Skeletal muscle cell (primary cell): ENCODE data around the gene EFNA2.
A peak's percentile ranks its signal among the peaks of the same experiment; 100 is the strongest.

Experiments
- DNase-seq: peaks from one replicate; pipeline ENCODE4 v3.0.0-alpha.2; 2010; ENCODE audit warnings: low read depth
- H3K4me3 ChIP-seq: 2 replicates; pipeline ENCODE4 v1.5.1; 2011; ENCODE audit warnings: low read depth, mild to moderate bottlenecking, control low read depth, low read length, moderate library complexity

Gene EFNA2

GRCh38 chr19:1269478-1270212 lies 16.0 kb upstream of the EFNA2 start:
- peak; percentile 67 for DNase-seq
- peak overlapping the region; percentile 69 for H3K4me3 ChIP-seq

DNA sequence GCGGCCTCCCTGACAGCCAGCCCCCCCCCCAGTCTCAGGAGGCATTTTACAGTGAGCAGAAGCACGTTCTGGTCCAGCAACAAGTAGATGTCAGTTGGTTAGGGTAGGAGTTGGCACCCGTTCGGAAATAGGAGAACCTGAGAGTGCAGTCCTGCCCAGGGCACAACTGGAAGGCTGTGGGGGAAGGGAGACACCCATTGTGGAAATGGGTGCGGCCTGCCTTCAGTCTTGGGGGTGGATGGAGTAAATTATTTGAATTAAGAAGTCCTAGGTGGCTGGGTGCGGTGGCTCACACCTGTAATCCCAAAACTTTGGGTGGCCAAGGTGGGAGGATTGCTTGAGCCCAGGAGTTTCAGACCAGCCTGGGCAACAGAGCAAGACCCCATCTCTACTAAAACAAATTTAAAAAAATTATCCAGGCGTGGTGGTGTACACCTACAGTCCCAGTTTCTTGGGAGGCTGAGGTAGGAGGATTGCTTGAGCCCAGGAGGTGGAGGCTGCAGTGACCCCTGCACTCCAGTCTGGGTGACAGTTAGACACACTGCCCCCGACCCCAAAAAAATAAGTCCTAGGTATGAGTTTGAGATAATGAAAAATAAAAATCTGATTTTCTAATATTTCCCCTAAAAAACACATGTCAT lies 15.3 kb upstream of the EFNA2 start:
- H3K4me3 ChIP-seq: peak overlapping the region; percentile 69
- DNase-seq: no peak

DNA sequence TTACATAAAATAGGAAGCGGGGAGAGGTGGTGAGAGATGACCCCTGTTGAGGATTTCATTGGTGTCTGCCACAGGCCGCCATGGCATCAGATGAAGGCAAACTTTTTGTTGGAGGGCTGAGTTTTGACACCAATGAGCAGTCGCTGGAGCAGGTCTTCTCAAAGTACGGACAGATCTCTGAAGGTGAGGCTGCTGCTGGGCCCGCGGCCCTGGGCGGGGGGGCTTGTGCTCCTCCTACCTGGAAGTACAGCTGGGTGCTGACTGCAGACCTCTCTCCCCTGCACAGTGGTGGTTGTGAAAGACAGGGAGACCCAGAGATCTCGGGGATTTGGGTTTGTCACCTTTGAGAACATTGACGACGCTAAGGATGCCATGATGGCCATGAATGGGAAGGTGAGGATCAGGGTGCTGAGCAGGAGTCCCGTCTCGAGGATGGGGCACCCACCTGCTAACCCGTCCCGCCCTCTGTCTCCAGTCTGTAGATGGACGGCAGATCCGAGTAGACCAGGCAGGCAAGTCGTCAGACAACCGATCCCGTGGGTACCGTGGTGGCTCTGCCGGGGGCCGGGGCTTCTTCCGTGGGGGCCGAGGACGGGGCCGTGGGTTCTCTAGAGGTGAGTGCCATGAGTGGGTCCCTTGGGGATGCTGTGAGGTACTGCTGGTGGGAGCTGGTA lies 14.7 kb upstream of the EFNA2 start:
- H3K4me3 ChIP-seq: peak overlapping the region; percentile 69
- DNase-seq: no peak

DNA sequence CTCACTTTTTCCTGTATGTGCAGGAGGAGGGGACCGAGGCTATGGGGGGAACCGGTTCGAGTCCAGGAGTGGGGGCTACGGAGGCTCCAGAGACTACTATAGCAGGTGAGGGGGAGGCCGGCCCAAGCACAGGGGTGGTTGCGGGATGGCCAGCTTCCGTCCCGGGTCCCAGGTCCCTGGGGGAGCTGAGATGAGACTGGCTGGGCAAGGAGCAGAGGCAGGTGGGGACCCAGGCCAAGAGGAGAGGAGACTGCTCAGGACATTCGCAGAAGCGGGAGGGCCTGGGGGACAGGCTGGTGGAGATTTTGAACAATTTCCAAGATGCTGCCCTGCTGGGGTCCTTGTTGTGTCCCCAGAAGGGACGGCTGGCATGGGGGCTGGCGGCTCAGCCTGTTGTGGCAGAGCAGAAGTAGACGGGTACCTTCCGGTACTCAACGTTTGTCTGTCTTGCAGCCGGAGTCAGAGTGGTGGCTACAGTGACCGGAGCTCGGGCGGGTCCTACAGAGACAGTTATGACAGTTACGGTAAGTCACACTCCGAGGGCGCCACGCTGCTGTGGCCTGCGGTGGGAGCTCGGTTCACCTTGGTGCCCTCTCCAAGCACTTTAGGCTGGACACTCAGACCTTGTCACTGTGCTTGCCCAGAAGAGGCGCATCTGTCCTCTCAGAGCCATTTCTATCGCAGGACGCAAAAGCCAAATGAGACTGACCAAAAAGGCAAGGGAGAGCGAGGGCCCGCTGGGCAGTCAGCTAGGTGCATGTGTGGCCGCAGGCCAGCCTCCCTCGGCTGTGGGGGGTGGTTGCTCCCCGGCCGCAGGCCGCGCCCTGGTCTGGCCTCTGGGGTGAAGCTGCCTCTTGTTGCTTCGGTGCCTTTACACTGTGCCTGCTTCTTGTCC lies 13.9 kb upstream of the EFNA2 start:
- DNase-seq: no peak
- H3K4me3 ChIP-seq: no peak overlapping the region

DNA sequence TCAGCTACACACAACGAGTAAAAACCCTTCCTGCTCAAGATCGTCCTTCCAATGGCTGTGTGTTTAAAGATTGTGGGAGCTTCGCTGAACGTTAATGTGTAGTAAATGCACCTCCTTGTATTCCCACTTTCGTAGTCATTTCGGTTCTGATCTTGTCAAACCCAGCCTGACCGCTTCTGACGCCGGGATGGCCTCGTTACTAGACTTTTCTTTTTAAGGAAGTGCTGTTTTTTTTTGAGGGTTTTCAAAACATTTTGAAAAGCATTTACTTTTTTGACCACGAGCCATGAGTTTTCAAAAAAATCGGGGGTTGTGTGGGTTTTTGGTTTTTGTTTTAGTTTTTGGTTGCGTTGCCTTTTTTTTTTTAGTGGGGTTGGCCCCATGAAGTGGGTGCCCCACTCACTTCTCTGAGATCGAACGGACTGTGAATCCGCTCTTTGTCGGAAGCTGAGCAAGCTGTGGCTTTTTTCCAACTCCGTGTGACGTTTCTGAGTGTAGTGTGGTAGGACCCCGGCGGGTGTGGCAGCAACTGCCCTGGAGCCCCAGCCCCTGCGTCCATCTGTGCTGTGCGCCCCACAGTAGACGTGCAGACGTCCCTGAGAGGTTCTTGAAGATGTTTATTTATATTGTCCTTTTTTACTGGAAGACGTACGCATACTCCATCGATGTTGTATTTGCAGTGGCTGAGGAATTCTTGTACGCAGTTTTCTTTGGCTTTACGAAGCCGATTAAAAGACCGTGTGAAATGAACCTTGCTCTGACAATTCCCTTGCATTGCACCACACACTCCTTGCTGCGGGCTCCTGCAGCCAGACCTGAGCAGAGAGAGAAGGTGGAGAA lies 13.0 kb upstream of the EFNA2 start:
- H3K4me3 ChIP-seq: no peak overlapping the region
- DNase-seq: no peak

DNA sequence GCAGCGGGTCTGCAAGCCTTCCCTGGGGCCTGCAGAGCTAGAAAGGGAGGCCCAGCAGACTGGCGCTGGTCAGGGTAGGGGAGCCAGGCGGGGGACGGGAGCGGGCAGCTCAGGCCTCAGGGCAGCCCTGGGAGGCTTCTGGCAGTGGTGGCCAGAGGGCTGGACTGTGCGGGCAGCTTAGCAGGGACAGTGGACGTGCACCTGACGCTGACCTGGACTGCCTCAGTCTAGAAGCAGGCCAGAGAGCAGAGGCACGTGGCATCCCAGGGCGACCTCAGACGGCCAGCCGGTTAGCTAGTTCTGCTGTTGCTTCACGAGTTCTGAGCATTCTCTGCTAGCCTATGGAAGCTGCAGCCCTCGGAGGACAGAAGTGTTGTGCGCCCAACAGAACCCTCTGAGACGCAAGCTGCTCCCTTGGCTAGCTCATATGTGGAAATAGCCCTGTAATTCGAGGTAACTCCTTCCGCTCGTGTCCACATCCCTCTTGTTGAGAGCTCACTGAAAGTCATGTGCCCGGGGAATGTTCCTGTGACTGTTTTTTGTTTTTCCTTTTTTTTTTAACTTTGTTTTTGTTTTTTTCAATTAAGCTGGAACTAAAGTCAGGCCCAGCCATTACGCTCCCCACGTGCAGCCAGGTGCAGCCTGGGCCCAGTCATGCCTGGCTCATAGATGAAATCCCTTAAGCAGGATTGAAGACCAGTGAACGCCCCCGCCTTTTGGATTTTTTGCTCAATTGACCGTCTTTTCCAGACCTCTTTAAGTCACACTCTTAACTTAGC lies 12.2 kb upstream of the EFNA2 start:
- no peak overlapping the region for H3K4me3 ChIP-seq
- DNase-seq: no peak

DNA sequence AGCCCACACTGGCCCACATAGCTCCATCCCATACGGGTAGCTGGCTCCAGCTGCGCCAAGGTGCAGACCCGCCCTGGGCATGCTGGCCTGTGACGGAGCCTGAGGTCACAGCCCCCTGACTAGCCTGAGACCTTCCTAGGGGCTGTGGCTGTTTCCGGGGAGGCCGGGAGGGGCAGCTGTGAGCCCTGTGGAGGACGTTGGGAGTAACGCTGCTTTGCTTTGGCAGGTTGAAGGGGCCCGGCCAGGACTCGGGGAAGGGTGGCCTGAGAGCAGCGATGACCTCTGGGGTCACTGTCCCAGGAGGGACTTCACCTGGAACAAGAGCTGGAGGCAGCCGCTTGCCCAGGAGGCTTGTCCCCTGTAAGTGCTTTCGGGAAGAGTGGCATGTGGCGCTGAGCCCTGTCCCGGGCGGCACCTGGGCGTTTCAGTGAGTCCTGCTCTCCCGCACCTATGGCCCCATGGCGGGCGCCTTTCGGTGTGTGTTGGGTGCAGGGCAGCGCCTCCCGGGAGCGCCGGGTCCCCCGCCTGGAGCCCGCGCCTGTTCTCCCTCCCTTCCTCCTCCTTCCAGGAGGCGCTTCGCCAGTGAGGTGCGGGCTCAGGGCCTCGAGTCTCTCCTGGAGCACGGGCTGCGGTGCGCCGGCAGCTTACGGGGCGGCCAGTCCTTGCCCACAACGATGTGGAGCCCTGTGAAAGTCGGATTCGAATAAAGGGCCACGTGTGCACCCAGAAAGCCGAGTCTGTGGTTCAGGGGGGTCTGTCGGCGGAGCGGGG lies 11.4 kb upstream of the EFNA2 start:
- peak overlapping the region; percentile 75 for H3K4me3 ChIP-seq
- no peak for DNase-seq

DNA sequence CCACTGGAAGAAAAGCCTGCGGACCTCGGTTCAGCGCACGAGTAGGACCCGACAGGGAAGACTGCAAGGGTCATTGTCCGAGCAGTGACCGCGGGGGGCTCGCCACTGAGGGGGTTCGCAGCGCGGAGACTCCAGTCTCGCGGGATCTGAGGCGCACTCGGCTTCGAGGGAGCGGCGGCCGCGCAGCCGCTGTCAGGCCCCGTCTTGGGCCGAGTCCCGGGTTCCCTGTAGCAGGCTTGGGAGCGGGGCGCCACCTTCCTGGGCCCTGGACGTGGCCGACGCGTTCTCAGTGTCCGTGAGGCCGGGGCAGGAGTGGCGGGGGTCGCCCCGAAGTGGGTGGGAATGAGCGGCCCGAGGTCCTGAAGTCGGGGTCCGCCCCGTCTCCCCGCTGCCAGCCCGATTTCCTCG lies 10.8 kb upstream of the EFNA2 start:
- H3K4me3 ChIP-seq: peak overlapping the region; percentile 75
- no peak for DNase-seq

- peak; percentile 92 for DNase-seq
- peak within 1 kb of the TSS; percentile 75 for H3K4me3 ChIP-seq
These were observed 10.3 kb upstream of the EFNA2 start, which contains the start of gene FAM174C for GRCh38 chr19:1275260-1275975. Gene FAM174C, plus strand, starts transcription at chr19:1275530. Its CDS starts 20 bp downstream, at chr19:1275550.

DNA sequence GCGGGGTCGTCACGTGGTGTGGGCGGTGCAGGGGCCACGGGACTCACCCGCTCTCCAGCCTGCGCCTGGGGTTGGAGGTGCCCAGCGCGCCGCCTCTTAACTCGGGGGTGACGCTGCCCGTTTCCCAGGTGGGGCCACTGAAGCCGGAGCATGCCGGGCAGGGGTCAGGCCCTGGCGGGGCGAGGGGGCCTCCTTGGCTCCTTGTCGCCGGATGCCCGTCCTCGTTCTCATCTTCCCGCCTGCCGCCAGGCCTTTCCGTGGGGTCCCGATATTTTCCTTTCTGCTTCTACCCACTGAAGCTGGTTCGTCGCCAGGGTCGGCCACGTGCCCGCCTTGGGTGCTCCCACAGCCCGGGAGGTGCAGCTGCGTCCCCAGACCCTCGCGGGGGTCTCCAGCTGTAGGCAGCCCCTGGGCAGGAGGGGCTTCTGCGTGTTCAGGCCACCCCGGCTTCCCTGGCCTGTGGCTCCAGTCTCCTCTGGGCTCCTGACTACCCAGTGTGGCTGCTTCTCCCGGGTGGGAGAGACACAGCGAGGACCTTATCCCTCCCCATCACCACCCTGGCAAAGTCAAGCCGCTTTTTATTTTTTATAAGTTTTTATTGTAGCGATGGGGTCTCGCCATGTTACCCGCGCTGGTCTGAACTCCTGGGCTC lies 9.6 kb upstream of the EFNA2 start:
- no peak for DNase-seq
- peak overlapping the region; percentile 75 for H3K4me3 ChIP-seq

DNA sequence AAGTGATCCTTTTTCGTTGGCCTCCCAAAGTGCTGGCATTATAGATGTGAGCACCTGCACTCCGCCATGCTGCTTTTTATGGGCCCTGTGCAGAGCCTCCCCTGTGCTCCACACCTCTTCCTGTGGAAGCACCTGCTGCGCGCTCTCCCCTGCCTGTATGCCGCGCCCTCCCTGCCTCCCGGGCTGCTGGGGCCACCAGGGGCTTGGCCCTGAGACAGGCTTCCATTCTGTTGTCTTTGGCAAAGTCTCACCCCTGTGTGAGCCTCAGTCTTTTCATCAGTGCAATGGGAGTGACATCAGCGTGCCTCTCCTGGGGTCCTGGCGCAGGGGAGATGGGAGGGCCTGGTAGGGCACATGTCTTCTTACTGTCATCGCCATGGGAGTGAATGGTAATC lies 9.0 kb upstream of the EFNA2 start:
- peak overlapping the region; percentile 75 for H3K4me3 ChIP-seq
- no peak for DNase-seq

- no peak overlapping the region for H3K4me3 ChIP-seq
- no peak for DNase-seq
These were observed 8.6 kb upstream of the EFNA2 start for GRCh38 chr19:1277061-1277460.

GRCh38 chr19:1278074-1278473 lies 7.6 kb upstream of the EFNA2 start:
- H3K4me3 ChIP-seq: no peak overlapping the region
- no peak for DNase-seq

GRCh38 chr19:1278713-1279660 lies 6.7 kb upstream of the EFNA2 start:
- DNase-seq: no peak
- no peak overlapping the region for H3K4me3 ChIP-seq

GRCh38 chr19:1279782-1280341 lies 5.8 kb upstream of the EFNA2 start:
- no peak for DNase-seq
- H3K4me3 ChIP-seq: no peak overlapping the region
